Type B pancreatic cell (in vitro differentiated cells): ENCODE results near the gene RNF115. TPM values are rescaled to one million over a fixed set of nuclear protein-coding genes. Genes with fewer than 3 reads are reported as not detected.
"Not testable (repeated sequence)": the region's sequence is repeated elsewhere in the genome, so short reads cannot be mapped to it uniquely, and the experiment has no call there.

Source experiments
- DNase-seq: peaks from one replicate; pipeline ENCODE4 v3.0.0; 2021; ENCODE audit warnings: mixed read lengths; ENCODE audit not compliant: unreplicated experiment; ENCODE audit errors: extremely low spot score
- H3K27ac Mint-ChIP-seq: 2 replicates; pipeline ENCODE4 v1.8.0; 2021; ENCODE audit warnings: mild to moderate bottlenecking, mixed read lengths
- H3K27me3 Mint-ChIP-seq: 2 replicates; pipeline ENCODE4 v1.8.0; 2021; ENCODE audit warnings: mixed read lengths
- H3K36me3 Mint-ChIP-seq: 2 replicates; pipeline ENCODE4 v1.8.0; 2021; ENCODE audit warnings: mixed read lengths
- H3K4me1 Mint-ChIP-seq: one replicate; pipeline ENCODE4 v1.8.0; 2021; ENCODE audit warnings: mixed read lengths; ENCODE audit not compliant: unreplicated experiment
- H3K4me3 Mint-ChIP-seq: 2 replicates; pipeline ENCODE4 v1.8.0; 2021; ENCODE audit warnings: mild to moderate bottlenecking, mixed read lengths
- H3K9me3 Mint-ChIP-seq: 2 replicates; pipeline ENCODE4 v1.8.0; 2021; ENCODE audit warnings: mixed read lengths
- total RNA-seq: library from RNA; stranded (reverse); gene quantifications from 2 replicates; pipeline ENCODE4 v1.2.1, GENCODE V29; 2021; ENCODE audit warnings: low replicate concordance
- TF ChIP-seq, protein P1 (sequence below): fragments of 200-600 bp; sonication (generic); conservative IDR thresholded peaks from 2 replicates; pipeline ENCODE4 v1.5.0; 2021; ENCODE audit warnings: antibody characterized with exemption, mild to moderate bottlenecking

Gene RNF115
- total RNA-seq, 1 donor from 2014 or later: 10.6 TPM

DNA sequence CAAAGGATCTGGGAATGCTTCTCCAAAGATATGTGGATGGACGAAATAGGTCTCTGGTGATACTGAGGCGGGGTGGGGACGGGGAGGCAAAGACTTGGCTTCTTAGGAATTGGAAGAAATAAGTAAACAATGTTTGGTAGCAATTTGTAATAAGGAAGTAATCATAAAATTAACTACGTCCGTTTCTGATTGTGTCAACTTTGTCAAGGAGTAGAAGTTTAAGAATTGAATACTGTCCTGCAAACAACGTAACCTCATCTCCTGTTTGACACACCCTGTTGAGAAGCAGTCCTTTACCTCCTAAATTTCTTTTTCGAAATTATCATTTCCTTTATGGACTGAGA is 576 bp upstream of the RNF115 start:
- Mint-ChIP-seq H3K4me3 (peak overlapping the region; percentile 97), H3K27ac (peak overlapping the region; percentile 98), H3K9me3 (no peaks in the 10 kb centered on the region), H3K4me1 (peaks cover 6% of the 10 kb centered on the region), H3K36me3 (peaks cover 30% of the 10 kb centered on the region), H3K27me3 (no peaks in the 10 kb centered on the region)
- TF ChIP-seq, protein P1, sequence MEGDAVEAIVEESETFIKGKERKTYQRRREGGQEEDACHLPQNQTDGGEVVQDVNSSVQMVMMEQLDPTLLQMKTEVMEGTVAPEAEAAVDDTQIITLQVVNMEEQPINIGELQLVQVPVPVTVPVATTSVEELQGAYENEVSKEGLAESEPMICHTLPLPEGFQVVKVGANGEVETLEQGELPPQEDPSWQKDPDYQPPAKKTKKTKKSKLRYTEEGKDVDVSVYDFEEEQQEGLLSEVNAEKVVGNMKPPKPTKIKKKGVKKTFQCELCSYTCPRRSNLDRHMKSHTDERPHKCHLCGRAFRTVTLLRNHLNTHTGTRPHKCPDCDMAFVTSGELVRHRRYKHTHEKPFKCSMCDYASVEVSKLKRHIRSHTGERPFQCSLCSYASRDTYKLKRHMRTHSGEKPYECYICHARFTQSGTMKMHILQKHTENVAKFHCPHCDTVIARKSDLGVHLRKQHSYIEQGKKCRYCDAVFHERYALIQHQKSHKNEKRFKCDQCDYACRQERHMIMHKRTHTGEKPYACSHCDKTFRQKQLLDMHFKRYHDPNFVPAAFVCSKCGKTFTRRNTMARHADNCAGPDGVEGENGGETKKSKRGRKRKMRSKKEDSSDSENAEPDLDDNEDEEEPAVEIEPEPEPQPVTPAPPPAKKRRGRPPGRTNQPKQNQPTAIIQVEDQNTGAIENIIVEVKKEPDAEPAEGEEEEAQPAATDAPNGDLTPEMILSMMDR: no peak
- DNase-seq: no peak

DNA sequence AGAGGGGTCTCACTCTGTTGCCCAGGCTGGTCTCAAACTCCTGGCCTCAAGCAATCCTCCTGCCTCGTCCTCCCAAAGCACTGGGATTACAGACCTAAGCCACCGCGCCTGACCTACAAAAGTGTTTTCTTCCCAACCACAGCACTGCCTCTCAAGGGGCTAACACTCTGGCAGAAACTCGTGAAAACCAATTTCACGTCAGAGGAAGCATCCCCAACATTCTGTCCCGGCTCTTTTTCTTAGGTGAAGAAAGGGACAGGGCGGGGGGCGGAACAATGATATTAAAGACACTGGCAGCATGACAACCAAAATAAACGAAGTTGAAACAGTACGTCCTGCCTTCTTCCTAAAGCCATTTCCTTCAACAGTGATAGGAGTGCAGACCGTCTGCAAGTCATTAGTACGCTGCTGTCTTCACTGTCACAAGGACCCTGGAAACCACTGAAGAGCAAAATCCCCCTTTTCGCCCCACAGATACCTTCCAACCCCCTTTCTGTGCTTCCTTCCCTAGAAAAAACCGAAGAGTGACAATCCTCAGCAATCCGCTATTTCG is 1.0 kb downstream of the RNF115 start:
- not testable (repeated sequence) for H3K4me3 Mint-ChIP-seq, H3K27ac Mint-ChIP-seq, DNase-seq, H3K27me3 Mint-ChIP-seq, H3K9me3 Mint-ChIP-seq, H3K4me1 Mint-ChIP-seq
- peaks cover 16% of the 10 kb centered on the region for H3K36me3 Mint-ChIP-seq

DNA sequence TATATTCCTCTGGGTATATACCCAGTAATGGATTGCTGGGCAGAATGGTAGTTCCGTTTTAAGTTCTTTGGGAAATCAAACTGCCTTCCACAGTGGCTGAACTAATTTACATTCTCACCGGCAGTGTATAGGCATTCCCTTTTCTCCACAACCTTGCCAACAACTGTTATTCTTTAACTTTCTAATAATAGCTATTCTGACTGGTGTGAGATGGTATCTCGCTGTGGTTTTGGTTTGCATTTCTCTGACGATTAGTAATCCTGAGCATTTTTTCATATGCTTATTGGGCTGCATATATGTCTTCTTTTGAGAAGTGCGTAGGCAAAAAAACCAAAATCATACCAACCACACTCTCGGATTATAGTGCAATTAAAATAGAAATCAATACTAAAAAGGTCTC is 5.8 kb downstream of the RNF115 start:
- H3K4me3 Mint-ChIP-seq, H3K9me3 Mint-ChIP-seq, H3K36me3 Mint-ChIP-seq, H3K4me1 Mint-ChIP-seq, DNase-seq, H3K27me3 Mint-ChIP-seq, H3K27ac Mint-ChIP-seq: not testable (repeated sequence)

DNA sequence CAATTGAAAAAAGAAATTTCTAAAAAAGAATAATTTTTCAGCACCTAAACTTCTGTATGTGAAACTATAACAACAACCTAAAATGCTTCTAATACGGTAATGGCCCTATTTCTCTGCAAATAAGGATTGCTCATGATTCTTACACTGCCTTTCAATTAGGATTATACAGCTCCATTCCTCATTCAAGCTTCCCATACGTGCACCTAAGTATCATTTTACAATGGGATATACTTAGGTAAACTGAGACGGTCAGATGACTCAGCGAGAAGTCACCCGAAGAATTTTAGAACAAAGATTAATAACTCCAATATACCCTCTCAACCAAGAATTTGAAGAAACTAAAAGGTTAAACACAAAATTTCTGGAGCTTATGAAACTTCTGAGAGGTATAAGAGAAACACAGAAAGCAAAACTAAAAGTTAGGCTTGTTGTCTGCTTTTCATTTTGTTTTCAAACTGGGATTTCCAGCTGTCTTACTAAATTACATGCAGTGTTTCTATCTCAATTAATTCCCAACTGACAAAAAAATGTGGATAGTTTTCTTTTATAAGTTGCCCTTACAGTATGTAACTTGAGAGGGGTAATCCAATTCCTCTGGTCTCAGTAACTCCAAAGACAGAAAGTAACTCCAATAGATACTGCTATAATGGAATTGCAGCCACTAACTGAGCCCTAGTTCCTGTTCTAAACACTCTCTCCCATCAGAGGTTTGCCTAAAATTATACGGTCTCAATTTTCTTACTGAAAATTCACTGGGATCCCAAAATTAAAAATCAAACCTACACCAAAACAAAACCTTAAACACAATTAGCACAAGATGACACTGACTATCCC is 10.7 kb downstream of the RNF115 start:
- H3K27me3 Mint-ChIP-seq, H3K9me3 Mint-ChIP-seq, H3K27ac Mint-ChIP-seq, DNase-seq, H3K36me3 Mint-ChIP-seq, H3K4me1 Mint-ChIP-seq, H3K4me3 Mint-ChIP-seq: not testable (repeated sequence)

DNA sequence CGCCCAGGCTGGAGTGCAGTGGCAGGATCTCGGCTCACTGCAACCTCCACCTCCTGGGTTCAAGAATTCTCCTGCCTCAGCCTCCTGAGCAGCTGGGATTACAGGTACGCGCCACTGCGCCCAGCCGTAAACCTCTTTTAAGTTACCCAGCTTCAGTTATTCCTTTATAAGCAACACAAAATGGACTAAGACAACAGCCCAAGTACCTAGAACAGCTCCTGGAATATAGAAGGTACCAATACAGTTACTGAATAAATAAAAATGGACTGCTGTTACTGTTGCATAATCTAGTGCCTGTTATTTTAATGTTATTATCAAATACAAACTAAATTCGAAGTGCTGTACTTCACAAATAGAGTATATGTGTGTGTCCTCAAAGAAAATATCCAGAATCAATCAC is 17.1 kb downstream of the RNF115 start:
- Mint-ChIP-seq H3K4me3 (no peak overlapping the region), H3K36me3 (peaks cover 4% of the 10 kb centered on the region), H3K27ac (no peak overlapping the region), H3K4me1 (peaks cover 18% of the 10 kb centered on the region), H3K9me3 (no peaks in the 10 kb centered on the region), H3K27me3 (no peaks in the 10 kb centered on the region)
- DNase-seq: no peak
- TF ChIP-seq, protein P1: no peak

DNA sequence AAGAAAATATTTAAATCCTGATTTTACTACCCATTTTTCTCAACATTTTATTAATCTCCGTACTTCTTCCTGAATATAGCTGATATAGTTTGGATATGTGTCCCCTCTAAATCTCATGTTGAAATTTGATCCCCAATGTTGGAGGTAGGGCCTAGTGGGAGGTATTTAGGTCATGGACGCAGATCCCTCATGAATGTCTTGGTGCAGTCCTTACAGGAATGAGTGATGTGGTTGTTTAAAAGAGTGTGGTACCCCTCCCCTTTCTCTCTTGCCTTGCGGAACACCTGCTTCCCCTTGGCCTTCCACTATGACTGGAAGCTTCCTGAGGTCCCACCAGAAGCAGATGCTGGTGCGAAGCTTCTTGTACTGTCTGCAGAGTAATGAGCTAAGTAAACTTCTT is 17.5 kb downstream of the RNF115 start:
- no peak overlapping the region for H3K4me3 Mint-ChIP-seq
- H3K4me1 Mint-ChIP-seq: peaks cover 18% of the 10 kb centered on the region
- H3K27me3 Mint-ChIP-seq: no peaks in the 10 kb centered on the region
- H3K9me3 Mint-ChIP-seq: no peaks in the 10 kb centered on the region
- no peak for DNase-seq
- TF ChIP-seq, protein P1: no peak
- H3K27ac Mint-ChIP-seq: no peak overlapping the region
- peaks cover 4% of the 10 kb centered on the region for H3K36me3 Mint-ChIP-seq

DNA sequence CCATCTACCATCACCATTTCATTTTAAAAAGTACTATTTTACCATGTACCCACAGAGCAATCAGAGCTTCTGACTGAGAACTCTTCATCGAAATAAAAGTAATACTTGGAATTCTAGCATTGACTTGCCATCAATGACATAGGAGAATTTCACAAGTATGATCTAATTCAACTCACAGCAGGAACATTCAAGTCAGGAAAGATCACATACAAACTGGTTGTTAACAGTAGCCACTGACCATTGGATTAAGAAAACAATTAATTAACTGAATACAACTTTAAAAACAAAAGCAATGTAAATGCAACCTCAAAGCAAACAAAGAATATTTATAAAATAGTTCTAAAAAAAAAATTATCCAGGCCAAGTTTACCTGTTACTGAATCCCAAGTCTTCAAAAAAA is 18.8 kb downstream of the RNF115 start:
- Mint-ChIP-seq H3K27ac (no peak overlapping the region), H3K4me1 (peaks cover 18% of the 10 kb centered on the region), H3K4me3 (no peak overlapping the region), H3K27me3 (no peaks in the 10 kb centered on the region), H3K36me3 (peaks cover 4% of the 10 kb centered on the region), H3K9me3 (no peaks in the 10 kb centered on the region)
- TF ChIP-seq, protein P1: no peak
- DNase-seq: no peak
